ENCODE data around the gene PRKD3.

PRKD3 gene

GRCh38 chr2:37315364-37315763 is 9.3 kb downstream of the PRKD3 start:
- POLR2A ChIA-PET, result no interaction called here
- TF ChIP-seq CTCF (IDR thresholded peaks at IDR 0.05; ENCODE audit: control extremely low read depth, extremely low read depth, low read depth, missing control alignments), result no peak
- CTCF ChIA-PET, result interaction anchor here (0.9 to 1.5 kb wide), 3 partner anchors 11 to 562 kb away, joined by 3 read pairs; no protein-coding TSS in a partner anchor
- DNase-seq (ENCODE audit: extremely low spot score), result no peak

- DNase-seq (ENCODE audit: extremely low spot score), result no peak
- ChIA-PET POLR2A (interaction anchor here (0.6 kb wide), 1 partner anchor 10 kb away, joined by 3 read pairs; no protein-coding TSS in a partner anchor), CTCF (interaction anchor here (0.9 to 1.5 kb wide), 2 partner anchors 25 to 570 kb away, joined by 3 read pairs; no protein-coding TSS in a partner anchor)
- TF ChIP-seq CTCF (IDR thresholded peaks at IDR 0.05; ENCODE audit: control extremely low read depth, extremely low read depth, low read depth, missing control alignments), result no peak
Measured at GRCh38 chr2:37307500-37307899, 17.1 kb downstream of the PRKD3 start.

- POLR2A ChIA-PET, result no interaction called here
- DNase-seq (ENCODE audit: extremely low spot score), result no peak
- CTCF ChIA-PET, result no interaction called here
- TF ChIP-seq CTCF (IDR thresholded peaks at IDR 0.05; ENCODE audit: control extremely low read depth, extremely low read depth, low read depth, missing control alignments), result no peak
Measured at GRCh38 chr2:37306024-37306423, 18.6 kb downstream of the PRKD3 start.

GRCh38 chr2:37302701-37303252 is 21.9 kb downstream of the PRKD3 start:
- DNase-seq (ENCODE audit: extremely low spot score), result no peak
- ChIA-PET CTCF (interaction anchor here (1.2 to 2.3 kb wide), 3 partner anchors 10 to 134 kb away, joined by 3 to 7 read pairs (median 7); no protein-coding TSS in a partner anchor), POLR2A (no interaction called here)
- TF ChIP-seq CTCF (IDR thresholded peaks at IDR 0.05; ENCODE audit: control extremely low read depth, extremely low read depth, low read depth, missing control alignments), result no peak

GRCh38 chr2:37301408-37301807 is 23.2 kb downstream of the PRKD3 start:
- DNase-seq (ENCODE audit: extremely low spot score), result no peak
- ChIA-PET CTCF (interaction anchor here (2.3 kb wide), 1 partner anchor 9 kb away, joined by 9 read pairs; no protein-coding TSS in a partner anchor), POLR2A (interaction anchor here (0.7 kb wide), 2 partner anchors 66 to 398 kb away, joined by 3 read pairs; no protein-coding TSS in a partner anchor)
- TF ChIP-seq CTCF (IDR thresholded peaks at IDR 0.05; ENCODE audit: control extremely low read depth, extremely low read depth, low read depth, missing control alignments), result no peak

- ChIA-PET CTCF (interaction anchor here (2.3 kb wide), 1 partner anchor 10 kb away, joined by 9 read pairs; no protein-coding TSS in a partner anchor), POLR2A (interaction anchor here (0.7 kb wide), 2 partner anchors 67 to 397 kb away, joined by 3 read pairs; no protein-coding TSS in a partner anchor)
Measured at GRCh38 chr2:37300578-37300977, 24.1 kb downstream of the PRKD3 start.

More at GRCh38 chr2:37300578-37300977, 24.1 kb downstream of the PRKD3 start:
- TF ChIP-seq CTCF (IDR thresholded peaks at IDR 0.05; ENCODE audit: control extremely low read depth, extremely low read depth, low read depth, missing control alignments), result no peak
- no peak for DNase-seq (ENCODE audit: extremely low spot score)
